HepG2 (cell line): ENCODE data around the gene MYH16. TPM values are rescaled to one million over a fixed set of nuclear protein-coding genes. Genes with fewer than 3 reads are reported as not detected.

Experiments used
- BRD4 ChIP-seq: sonication (generic); formaldehyde crosslinking; IDR thresholded peaks from 2 replicates; pipeline ENCODE4 v1.4.0; 2020; ENCODE audit warnings: missing genetic modification reagents
- GZF1 ChIP-seq: sonication (generic); formaldehyde crosslinking; IDR thresholded peaks from 2 replicates; pipeline ENCODE4 v1.5.1; 2020; ENCODE audit warnings: mild to moderate bottlenecking, missing genetic modification reagents
- HOXD1 ChIP-seq: sonication (generic); formaldehyde crosslinking; IDR thresholded peaks from 2 replicates; pipeline ENCODE4 v1.5.0; 2020; ENCODE audit warnings: missing genetic modification reagents
- PPARG ChIP-seq: conservative IDR thresholded peaks from 2 replicates; pipeline ENCODE4 v1.6.1; 2016; ENCODE audit warnings: missing biosample characterization, missing genetic modification reagents
- REXO4 ChIP-seq: sonication (generic); formaldehyde crosslinking; IDR thresholded peaks from 2 replicates; pipeline ENCODE4 v1.8.0; 2022; ENCODE audit warnings: missing genetic modification reagents, mild to moderate bottlenecking, borderline replicate concordance
- SATB2 ChIP-seq: sonication (generic); formaldehyde crosslinking; IDR thresholded peaks from 2 replicates; pipeline ENCODE4 v1.5.0; 2020; ENCODE audit warnings: missing genetic modification reagents
- SMYD3 ChIP-seq: sonication (generic); formaldehyde crosslinking; IDR thresholded peaks from 2 replicates; pipeline ENCODE4 v1.8.1; 2023; ENCODE audit warnings: mild to moderate bottlenecking, missing genetic modification reagents
- ZFX ChIP-seq: sonication (generic); formaldehyde crosslinking; IDR thresholded peaks from 2 replicates; pipeline ENCODE4 v1.4.0; 2020; ENCODE audit warnings: mild to moderate bottlenecking, low read depth, missing genetic modification reagents, moderate library complexity
- ZMYM4 ChIP-seq: sonication (generic); formaldehyde crosslinking; IDR thresholded peaks from 2 replicates; pipeline ENCODE4 v1.8.1; 2023; ENCODE audit warnings: mild to moderate bottlenecking, missing genetic modification reagents
- ZNF34 ChIP-seq: sonication (generic); formaldehyde crosslinking; IDR thresholded peaks from 2 replicates; pipeline ENCODE4 v1.4.0; 2020; ENCODE audit warnings: mild to moderate bottlenecking, missing genetic modification reagents, borderline replicate concordance
- ZNF430 ChIP-seq: sonication (generic); formaldehyde crosslinking; IDR thresholded peaks from 2 replicates; pipeline ENCODE4 v1.9.0; 2021; ENCODE audit warnings: mild to moderate bottlenecking, missing genetic modification reagents
- ZNF550 ChIP-seq: sonication (generic); formaldehyde crosslinking; IDR thresholded peaks from 2 replicates; pipeline ENCODE4 v1.4.0; 2020; ENCODE audit warnings: mild to moderate bottlenecking, missing genetic modification reagents, borderline replicate concordance
- ZNF724P ChIP-seq: sonication (generic); formaldehyde crosslinking; IDR thresholded peaks from 2 replicates; pipeline ENCODE4 v1.8.0; 2022; ENCODE audit warnings: missing genetic modification reagents, borderline replicate concordance
- ZNF772 ChIP-seq: sonication (generic); formaldehyde crosslinking; IDR thresholded peaks from 2 replicates; pipeline ENCODE4 v1.5.0; 2020; ENCODE audit warnings: mild to moderate bottlenecking, missing genetic modification reagents
- ZSCAN29 ChIP-seq: sonication (generic); formaldehyde crosslinking; conservative IDR thresholded peaks from 2 replicates; pipeline ENCODE4 v1.4.0; 2020; ENCODE audit warnings: mild to moderate bottlenecking, missing genetic modification reagents
- polyA plus RNA-seq, 8 experiments: library from polyadenylated mRNA; depleted of rRNA in 3 of 8; stranded (reverse) in 7 of 8; unstranded in 1 of 8; fragments of >200 nt; fragmentation: Illumina TruSeq in 4 of 8; extraction: Trizol in 4 of 8; gene quantifications; 2 replicates each; pipeline versions ENCODE4 v1.2.1 to v1.2.3, GENCODE V29; 2011 to 2016; ENCODE audit warnings: low read depth in 4 of 8, missing spikeins in 1 of 8, mixed read lengths in 1 of 8; ENCODE audit not compliant: insufficient read depth in 1 of 8
- total RNA-seq, 5 experiments: library from RNA; depleted of rRNA; stranded (reverse); fragments of >200 nt; fragmentation: Illumina TruSeq; extraction: Trizol; gene quantifications; 2 replicates each; pipeline ENCODE4 v1.2.3, GENCODE V29; 2016; ENCODE audit warnings: low read depth in 1 of 5
- TF ChIP-seq, protein P1 (sequence below): sonication (generic); formaldehyde crosslinking; IDR thresholded peaks from 2 replicates; pipeline ENCODE4 v1.4.0; 2020; ENCODE audit warnings: missing genetic modification reagents, borderline replicate concordance
- TF ChIP-seq, protein P2 (sequence below): sonication (generic); formaldehyde crosslinking; IDR thresholded peaks from 2 replicates; pipeline ENCODE4 v1.5.1; 2020; ENCODE audit warnings: mild to moderate bottlenecking, missing genetic modification reagents, moderate library complexity
- TF ChIP-seq, protein P3 (sequence below): sonication (generic); formaldehyde crosslinking; IDR thresholded peaks from 2 replicates; pipeline ENCODE4 v1.5.0; 2020; ENCODE audit warnings: mild to moderate bottlenecking, missing genetic modification reagents, borderline replicate concordance

MYH16 gene
- total and polyA plus RNA-seq, 2 of the 13 experiments (the other 11 are each of a cell fraction or from before 2014, with no cell fraction given): 0.05 to 0.15 TPM

DNA sequence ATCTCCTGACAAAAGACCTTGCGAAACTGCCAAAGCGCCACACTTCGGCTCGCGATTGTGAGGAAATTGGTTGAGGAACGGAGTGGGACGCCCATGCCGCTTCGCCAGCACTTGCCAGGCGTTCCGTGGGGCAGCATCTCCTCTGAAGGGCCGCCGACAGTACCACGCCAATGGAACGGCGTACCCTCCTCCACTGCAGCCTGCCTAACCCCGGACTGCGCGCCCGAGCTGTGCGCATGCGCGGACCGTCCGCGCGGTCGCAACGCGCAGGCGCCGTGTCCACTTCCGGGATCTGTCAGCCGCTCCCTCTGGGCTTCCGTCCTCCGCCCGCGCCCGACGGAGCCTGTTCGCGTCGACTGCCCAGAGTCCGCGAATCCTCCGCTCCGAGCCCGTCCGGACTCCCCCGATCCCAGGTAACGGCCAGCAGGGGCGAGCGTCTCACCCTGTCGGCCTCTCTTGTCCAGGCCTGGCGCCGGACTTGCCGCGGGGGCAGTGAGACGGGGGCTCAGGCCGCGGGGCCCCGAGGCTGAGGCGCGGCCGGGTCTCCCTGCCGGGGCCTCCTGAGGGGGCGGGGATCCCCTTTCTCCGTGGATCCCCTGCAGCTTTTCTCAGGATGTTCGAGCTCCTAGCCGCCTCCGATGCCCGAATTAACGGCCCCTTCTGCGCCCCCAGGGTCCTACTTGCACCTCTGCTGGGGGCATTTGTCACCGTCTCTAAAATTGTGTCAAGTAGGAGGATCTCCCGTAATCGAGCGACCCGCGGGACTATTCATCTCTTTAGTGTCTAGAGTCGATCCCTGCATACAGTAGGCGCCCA is 53.2 kb downstream of the MYH16 start, which contains the start of gene ARPC1A (continued):
- TF ChIP-seq, protein P1, sequence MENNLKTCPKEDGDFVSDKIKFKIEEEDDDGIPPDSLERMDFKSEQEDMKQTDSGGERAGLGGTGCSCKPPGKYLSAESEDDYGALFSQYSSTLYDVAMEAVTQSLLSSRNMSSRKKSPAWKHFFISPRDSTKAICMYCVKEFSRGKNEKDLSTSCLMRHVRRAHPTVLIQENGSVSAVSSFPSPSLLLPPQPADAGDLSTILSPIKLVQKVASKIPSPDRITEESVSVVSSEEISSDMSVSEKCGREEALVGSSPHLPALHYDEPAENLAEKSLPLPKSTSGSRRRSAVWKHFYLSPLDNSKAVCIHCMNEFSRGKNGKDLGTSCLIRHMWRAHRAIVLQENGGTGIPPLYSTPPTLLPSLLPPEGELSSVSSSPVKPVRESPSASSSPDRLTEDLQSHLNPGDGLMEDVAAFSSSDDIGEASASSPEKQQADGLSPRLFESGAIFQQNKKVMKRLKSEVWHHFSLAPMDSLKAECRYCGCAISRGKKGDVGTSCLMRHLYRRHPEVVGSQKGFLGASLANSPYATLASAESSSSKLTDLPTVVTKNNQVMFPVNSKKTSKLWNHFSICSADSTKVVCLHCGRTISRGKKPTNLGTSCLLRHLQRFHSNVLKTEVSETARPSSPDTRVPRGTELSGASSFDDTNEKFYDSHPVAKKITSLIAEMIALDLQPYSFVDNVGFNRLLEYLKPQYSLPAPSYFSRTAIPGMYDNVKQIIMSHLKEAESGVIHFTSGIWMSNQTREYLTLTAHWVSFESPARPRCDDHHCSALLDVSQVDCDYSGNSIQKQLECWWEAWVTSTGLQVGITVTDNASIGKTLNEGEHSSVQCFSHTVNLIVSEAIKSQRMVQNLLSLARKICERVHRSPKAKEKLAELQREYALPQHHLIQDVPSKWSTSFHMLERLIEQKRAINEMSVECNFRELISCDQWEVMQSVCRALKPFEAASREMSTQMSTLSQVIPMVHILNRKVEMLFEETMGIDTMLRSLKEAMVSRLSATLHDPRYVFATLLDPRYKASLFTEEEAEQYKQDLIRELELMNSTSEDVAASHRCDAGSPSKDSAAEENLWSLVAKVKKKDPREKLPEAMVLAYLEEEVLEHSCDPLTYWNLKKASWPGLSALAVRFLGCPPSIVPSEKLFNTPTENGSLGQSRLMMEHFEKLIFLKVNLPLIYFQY: peak; percentile 64
- TF ChIP-seq REXO4 (CRISPR knock-in tag): 0 out of 2 replicates have a peak, but pooled peaks have one; percentile 70
- TF ChIP-seq ZNF772 (CRISPR knock-in tag): peak; percentile 70; the same call in 1 of the 2 replicates
- peak; percentile 95 for TF ChIP-seq BRD4
- TF ChIP-seq SATB2: peak; percentile 89; the same call in 1 of the 2 replicates
- TF ChIP-seq, protein P2, sequence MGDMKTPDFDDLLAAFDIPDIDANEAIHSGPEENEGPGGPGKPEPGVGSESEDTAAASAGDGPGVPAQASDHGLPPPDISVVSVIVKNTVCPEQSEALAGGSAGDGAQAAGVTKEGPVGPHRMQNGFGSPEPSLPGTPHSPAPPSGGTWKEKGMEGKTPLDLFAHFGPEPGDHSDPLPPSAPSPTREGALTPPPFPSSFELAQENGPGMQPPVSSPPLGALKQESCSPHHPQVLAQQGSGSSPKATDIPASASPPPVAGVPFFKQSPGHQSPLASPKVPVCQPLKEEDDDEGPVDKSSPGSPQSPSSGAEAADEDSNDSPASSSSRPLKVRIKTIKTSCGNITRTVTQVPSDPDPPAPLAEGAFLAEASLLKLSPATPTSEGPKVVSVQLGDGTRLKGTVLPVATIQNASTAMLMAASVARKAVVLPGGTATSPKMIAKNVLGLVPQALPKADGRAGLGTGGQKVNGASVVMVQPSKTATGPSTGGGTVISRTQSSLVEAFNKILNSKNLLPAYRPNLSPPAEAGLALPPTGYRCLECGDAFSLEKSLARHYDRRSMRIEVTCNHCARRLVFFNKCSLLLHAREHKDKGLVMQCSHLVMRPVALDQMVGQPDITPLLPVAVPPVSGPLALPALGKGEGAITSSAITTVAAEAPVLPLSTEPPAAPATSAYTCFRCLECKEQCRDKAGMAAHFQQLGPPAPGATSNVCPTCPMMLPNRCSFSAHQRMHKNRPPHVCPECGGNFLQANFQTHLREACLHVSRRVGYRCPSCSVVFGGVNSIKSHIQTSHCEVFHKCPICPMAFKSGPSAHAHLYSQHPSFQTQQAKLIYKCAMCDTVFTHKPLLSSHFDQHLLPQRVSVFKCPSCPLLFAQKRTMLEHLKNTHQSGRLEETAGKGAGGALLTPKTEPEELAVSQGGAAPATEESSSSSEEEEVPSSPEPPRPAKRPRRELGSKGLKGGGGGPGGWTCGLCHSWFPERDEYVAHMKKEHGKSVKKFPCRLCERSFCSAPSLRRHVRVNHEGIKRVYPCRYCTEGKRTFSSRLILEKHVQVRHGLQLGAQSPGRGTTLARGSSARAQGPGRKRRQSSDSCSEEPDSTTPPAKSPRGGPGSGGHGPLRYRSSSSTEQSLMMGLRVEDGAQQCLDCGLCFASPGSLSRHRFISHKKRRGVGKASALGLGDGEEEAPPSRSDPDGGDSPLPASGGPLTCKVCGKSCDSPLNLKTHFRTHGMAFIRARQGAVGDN (CRISPR knock-in tag): peak; percentile 95
- TF ChIP-seq ZNF430 (CRISPR knock-in tag): peak; percentile 94
- TF ChIP-seq ZMYM4: peak; percentile 81
- no peak; the same call in 1 of the 2 replicates for TF ChIP-seq PPARG (CRISPR knock-in tag)
- no peak for TF ChIP-seq SMYD3
- peak; percentile 68; the same call in 1 of the 2 replicates for TF ChIP-seq ZSCAN29 (CRISPR knock-in tag)
- 0 out of 2 replicates have a peak, but pooled peaks have one; percentile 35 for TF ChIP-seq ZNF724P (CRISPR knock-in tag)
- TF ChIP-seq HOXD1: peak; percentile 71; the same call in 1 of the 2 replicates
- no peak for TF ChIP-seq ZNF34 (CRISPR knock-in tag)
- TF ChIP-seq ZFX (CRISPR knock-in tag): peak; percentile 97
- no peak for TF ChIP-seq ZNF550
- TF ChIP-seq, protein P3, sequence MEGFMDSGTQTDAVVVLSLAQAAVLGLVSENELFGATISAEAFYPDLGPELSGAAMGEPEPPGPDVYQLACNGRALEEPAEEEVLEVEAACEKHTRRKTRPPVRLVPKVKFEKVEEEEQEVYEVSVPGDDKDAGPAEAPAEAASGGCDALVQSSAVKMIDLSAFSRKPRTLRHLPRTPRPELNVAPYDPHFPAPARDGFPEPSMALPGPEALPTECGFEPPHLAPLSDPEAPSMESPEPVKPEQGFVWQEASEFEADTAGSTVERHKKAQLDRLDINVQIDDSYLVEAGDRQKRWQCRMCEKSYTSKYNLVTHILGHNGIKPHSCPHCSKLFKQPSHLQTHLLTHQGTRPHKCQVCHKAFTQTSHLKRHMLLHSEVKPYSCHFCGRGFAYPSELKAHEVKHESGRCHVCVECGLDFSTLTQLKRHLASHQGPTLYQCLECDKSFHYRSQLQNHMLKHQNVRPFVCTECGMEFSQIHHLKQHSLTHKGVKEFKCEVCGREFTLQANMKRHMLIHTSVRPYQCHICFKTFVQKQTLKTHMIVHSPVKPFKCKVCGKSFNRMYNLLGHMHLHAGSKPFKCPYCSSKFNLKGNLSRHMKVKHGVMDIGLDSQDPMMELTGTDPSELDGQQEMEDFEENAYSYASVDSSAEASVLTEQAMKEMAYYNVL: peak; percentile 80
- no peak for TF ChIP-seq GZF1
